Fibroblast of skin of left quadriceps (primary cell): Measurements from ENCODE around the gene TARP.
"Not testable (repeated sequence)": the region's sequence is repeated elsewhere in the genome, so short reads cannot be mapped to it uniquely, and the experiment has no call there.

ENCODE experiments used
- DNase-seq, 2 experiments: peaks; one replicate each; pipeline ENCODE4 v3.0.0-alpha.2; 2013; ENCODE audit warnings: low read depth in 2 of 2

The TARP gene

DNA sequence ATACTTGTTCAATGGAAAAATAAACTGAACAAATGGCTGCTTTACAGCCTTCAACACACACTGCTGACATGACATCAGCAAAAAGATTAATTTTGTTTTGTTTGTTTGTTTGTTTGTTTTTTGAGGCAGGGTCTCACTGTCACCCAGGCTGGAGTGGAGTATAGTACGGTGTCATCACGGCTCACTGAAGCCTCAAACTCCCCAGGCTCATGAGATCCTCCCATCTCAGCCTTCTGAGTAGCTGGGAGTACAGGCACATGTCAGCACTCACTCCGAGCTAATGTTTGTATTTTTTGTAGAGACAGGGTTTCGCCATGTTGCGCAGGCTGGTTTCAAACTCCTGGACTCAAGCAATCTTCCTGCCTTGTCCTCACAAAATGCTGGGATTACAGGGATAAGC is 10.9 kb downstream of the TARP start:
- no peak for DNase-seq

DNA sequence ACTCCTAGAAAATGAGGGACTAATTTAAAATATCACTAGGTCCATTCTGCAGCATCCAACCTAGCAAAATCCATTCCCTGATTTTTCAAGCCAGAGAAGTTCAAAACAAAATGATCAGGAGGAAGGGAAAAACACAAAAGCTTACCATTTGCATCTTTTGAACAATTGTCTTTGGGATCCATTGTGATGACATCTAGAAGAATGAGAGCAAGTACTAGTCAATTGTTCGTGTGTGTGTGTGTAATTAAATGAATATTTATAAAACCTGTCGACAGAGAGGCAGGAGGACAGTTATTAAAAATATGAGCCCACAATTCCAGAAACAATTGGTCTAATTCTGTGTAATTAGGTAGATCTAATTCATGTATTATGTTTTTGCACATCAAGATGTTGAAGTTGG is 11.4 kb downstream of the TARP start:
- DNase-seq = not testable (repeated sequence)

- not testable (repeated sequence) for DNase-seq
Measured at GRCh38 chr7:38261601-38262000, 11.8 kb downstream of the TARP start.

GRCh38 chr7:38259157-38259556 is 14.3 kb downstream of the TARP start:
- DNase-seq = not testable (repeated sequence)

GRCh38 chr7:38257350-38257677 is 16.1 kb downstream of the TARP start:
- no peak for DNase-seq

DNA sequence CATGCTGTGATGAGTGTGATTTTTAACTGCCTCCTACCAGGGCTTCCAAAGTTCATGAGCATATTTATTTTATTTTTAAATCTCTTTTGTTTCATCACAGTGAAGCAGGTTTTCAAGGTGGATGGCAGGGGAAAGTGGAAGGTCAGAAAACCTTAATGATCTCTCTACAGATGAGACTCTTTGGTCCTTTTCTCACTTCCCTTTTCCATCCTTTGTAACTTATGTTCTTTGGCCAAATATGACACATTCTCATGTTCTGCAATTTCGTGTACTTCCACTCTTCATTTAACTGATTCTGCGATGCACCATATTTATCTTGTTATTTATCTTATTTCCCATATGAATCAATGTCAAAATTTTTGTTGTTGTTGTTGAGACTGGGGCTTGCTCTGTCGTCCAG is 23.6 kb downstream of the TARP start:
- DNase-seq = not testable (repeated sequence)

DNA sequence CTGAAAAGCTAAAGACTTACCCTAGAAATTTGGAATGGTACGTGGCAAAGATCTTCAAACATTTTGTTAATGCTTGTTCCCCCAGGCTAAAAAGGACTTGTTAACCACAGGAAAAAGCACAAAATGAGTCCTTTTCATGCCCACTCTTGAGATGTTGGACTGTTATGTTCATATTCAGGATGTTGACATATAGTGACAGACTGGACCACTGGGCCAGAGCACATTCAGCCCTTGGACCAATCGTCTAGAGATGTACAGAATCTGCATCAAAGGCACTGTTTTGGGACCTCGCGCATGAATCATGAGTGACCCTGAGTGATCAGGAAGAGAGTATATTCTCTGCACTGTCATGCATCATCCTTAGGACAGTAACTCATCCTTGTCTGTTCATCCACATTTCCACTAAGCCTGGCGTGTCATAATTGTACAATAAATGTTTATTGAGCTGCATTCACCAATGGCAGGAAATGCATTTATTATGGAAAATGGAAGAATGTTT is 25.3 kb downstream of the TARP start:
- no peak for DNase-seq

GRCh38 chr7:38245409-38245977 is 27.9 kb downstream of the TARP start:
- no peak for DNase-seq

DNA sequence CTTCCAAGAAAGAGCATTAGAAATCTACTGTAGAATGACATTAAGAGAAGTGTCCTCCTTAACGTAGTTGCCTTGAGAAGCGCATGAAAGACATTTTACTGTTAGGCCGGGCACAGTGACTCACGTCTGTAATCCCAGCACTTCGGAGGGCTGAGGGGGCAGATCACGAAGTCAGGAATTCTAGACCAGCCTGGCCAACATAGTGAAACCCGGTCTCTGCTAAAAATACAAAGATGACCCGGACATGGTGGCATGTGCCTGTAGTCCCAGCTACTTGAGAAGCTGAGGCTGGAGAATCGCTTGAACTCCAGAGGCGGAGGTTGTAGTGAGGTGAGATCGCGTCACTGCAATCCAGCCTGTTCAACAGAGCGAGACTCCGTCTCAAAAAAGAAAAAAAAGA is 28.9 kb downstream of the TARP start:
- DNase-seq = no peak

DNA sequence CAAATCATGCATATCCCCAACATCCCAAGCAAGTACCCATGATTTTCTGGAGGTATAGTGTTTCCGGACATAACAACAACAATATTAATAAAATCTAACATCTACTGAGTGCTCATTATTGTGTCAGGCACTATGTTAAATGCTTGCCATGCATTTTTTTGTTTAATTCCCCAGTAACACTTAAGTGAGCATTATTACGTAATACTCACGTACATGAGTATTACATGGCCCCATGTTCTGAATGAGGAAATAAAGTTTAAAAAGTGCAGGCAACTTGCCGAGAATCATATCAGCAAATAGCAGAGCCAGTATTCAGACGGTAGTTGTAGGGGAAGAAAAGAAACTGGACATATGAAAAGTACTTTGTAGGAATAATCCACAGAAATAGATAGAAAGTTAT is 30.1 kb downstream of the TARP start:
- not testable (repeated sequence) for DNase-seq

DNA sequence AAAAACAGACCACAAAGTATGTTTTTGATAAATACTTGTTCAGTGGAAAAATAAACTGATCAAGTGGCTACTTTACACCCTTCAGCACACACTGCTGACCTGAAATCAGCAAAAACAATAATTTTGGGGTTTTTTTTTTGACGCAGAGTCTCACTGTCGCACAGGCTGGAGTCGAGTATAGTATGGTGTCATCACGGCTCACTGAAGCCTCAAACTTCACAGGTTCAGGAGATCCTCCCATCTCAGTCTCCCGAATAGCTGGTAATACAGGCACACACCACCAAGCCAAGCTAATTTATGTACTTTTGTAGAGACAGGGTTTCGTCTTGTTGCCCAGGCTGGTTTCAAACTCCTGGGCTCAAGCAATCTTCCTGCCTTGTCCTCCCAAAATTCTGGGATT is 30.6 kb downstream of the TARP start:
- DNase-seq = no peak

DNA sequence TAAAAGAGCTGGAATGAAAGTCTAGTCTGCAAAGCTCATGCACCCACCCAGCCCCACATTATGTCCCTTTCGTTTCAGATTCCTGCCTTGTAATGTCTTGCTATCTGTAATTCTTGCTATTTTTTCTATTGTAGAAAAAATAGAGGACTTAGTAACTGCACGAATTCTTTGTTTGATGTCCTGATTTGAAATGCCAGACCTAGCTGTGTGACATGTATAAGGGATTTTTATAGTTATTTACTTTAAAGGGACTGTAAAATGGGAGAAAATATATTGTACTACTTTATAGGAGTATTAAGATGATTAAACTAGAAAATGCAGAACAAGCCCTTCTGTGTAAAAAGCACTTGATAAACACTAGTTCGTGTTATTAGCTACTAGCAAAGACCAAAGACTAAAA is 32.4 kb downstream of the TARP start:
- no peak for DNase-seq

GRCh38 chr7:38239129-38239528 is 34.3 kb downstream of the TARP start:
- not testable (repeated sequence) for DNase-seq

GRCh38 chr7:38235606-38236005 is 37.8 kb downstream of the TARP start:
- no peak for DNase-seq

- DNase-seq = not testable (repeated sequence)
Measured at GRCh38 chr7:38234759-38235158, 38.7 kb downstream of the TARP start.

- no peak for DNase-seq
Measured at GRCh38 chr7:38232502-38233366, 40.7 kb downstream of the TARP start.

DNA sequence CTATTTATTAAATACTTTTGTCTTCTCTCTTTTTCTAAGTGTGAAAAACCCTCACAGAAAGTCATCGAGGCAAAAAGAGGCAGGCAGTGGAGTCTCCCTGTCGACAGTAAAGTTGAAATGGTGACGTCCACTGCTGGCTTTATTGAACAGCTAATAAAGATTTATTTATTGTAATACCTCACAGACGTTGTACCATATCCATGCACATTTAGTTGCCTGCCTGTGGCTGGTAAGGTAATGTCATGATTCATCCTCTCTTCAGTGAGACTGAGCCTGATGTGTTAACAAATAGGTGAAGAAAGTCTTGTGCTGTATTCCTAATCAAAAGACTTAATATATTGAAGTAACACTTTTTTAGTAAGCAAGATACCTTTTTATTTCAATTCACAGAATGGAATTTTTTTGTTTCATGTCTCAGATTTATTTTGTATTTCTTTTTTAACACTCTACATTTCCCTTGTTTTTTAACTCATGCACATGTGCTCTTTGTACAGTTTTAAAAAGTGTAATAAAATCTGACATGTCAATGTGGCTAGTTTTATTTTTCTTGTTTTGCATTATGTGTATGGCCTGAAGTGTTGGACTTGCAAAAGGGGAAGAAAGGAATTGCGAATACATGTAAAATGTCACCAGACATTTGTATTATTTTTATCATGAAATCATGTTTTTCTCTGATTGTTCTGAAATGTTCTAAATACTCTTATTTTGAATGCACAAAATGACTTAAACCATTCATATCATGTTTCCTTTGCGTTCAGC is 43.4 kb downstream of the TARP start:
- no peak for DNase-seq

- peak; percentile 39 to 52 for DNase-seq
Measured at GRCh38 chr7:38229386-38229785, 44.0 kb downstream of the TARP start.

- DNase-seq = no peak
Measured at GRCh38 chr7:38224392-38224791, 49.0 kb downstream of the TARP start.

- no peak for DNase-seq
Measured at GRCh38 chr7:38223306-38223705, 50.1 kb downstream of the TARP start.

- no peak for DNase-seq
Measured at GRCh38 chr7:38222481-38223096, 50.8 kb downstream of the TARP start.

DNA sequence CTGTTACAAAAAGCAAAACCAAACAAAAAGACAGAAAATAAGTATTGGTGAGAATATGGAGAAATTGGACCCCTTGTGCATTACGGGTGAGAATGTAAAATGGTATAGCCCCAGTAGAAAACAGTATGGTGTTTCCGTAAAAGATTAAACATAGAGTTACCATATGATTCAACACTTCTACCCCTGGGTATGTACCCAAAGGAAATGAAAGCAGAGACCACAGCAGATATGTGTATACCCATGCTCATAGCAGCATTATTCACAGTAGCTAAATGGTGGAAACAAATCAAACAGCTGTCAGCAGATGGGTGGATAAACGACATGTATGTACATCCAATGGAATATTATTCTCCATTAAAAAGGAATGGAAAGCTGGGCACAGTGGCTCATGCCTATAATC is 53.0 kb downstream of the TARP start:
- no peak for DNase-seq
